GM21528 (cell line): Measurements from ENCODE around the gene MXD4.

Source experiments
- ATAC-seq: cut with Tn5 transposase; IDR thresholded peaks from one replicate; pipeline ENCODE4 v1.9.1; 2021; ENCODE audit warnings: mild to moderate bottlenecking, moderate library complexity; ENCODE audit not compliant: unreplicated experiment, low FRiP score

Gene MXD4

GRCh38 chr4:2253160-2254084, 8.5 kb downstream of the MXD4 start:
- ATAC-seq, result no peak

GRCh38 chr4:2252530-2253091, 9.3 kb downstream of the MXD4 start:
- no peak for ATAC-seq

- no peak for ATAC-seq
Observed at GRCh38 chr4:2251795-2252529, 9.9 kb downstream of the MXD4 start.

- ATAC-seq, result no peak
Observed at GRCh38 chr4:2251073-2251794, 10.7 kb downstream of the MXD4 start.

DNA sequence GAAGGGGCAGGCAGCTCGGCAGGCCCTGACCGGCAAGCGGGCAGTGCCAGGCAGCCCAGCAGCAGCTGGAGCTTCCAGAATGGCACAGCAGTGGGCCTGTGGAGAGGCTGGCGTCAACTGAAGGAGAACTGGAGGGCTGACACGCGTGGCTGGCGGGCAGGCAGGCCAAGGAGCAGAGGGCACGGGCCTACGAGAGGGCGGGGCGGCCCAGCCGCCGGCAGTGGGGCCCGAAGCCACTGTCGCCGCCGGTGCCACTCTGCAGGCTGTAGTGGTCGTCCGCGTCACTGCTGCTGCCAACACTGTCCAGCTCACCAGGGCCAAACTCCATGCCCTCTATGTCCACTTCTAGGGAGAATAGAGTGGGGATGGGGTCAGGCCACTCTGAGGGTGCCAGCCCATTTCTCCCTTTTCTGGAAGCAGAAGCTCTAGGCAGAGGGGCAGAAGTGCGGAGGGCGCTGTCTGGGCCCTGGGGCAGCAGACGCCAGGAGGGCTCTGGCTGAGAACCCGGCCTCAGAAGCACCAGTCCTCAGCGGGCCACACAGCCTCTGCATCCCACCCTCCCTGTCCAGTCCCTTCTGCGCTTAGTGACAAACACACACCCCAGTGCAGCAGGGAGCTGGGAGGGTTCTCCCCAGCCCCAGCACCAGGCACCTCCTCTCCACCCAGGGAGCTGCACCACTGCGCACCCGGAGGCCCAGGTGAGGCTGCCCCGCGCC, 11.4 kb downstream of the MXD4 start:
- ATAC-seq, result no peak

DNA sequence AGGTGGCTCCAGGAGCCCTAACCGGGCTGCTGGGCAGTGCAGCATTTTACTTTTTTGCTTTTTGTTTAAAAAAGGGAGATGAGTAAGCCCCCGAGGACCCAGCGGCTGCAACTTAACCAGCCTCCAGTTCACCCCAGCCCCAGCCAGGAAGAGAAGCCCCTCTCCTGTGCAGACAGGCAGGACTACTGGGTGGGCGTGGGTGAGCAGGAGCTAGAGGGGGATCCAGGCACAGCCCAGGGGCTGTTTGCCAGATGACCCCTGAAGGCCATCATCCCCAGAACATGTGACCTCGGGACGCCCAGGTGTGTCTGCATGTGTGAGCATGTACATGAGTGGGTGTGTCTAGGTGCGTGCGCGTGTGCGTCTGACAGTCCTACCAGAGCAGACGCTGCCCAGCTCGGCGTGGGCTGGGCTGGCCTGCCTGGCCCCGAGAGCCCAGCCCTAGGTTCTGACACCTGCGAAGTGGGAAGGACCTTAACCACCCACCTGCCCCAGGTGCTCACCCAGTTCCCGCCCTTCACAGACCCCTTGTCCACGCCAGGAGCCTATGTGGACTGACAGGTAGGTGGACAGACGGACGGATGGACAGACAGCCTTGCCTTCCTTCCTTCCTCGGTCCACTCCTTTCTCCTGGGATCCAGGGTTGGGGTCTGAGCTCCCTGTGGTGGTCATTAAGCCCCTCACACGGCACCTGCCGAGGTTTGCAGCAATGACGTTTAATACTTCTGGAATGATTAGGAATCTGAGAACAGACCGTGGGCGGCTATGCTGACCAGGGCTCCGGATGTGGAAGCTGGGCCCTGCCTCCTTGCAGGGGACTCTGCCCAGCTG, 12.2 kb downstream of the MXD4 start:
- no peak for ATAC-seq

GRCh38 chr4:2248821-2249261, 13.1 kb downstream of the MXD4 start:
- ATAC-seq, result no peak

DNA sequence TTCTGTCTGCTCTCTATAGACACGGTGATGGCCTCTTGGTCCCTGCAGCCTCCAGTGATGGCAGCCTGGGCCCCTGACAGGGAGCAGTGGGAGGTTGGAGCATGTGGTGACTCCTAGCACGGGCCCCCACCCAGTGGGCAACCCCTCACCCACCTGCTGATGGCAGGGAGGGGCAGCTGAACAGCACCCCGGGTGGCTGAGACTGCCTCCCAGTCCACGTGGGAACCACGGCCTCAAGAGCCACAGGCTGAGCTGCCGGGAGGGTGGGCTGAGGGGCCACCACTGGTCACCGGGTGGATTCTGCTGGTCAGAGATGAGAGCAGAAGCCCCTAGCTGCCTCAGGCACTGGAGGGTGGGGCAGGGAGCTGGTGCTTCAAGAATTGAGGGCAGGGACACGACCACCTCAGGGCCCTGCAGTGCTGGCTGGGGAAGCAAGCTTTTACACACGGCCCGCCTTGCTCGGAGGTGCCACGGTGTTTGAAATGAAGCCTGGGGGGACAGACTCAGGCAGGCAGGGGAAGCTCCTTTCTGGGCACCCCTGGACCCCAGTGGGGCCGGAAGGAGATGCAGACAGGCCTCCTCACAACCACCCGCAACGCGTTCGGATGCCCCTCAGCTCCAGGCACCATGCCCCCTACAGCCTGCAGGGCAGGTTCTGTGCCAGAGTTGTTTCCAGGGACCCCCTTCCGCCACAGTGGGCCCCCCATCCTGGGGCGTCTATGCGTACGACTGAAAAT, 13.7 kb downstream of the MXD4 start:
- ATAC-seq, result no peak

DNA sequence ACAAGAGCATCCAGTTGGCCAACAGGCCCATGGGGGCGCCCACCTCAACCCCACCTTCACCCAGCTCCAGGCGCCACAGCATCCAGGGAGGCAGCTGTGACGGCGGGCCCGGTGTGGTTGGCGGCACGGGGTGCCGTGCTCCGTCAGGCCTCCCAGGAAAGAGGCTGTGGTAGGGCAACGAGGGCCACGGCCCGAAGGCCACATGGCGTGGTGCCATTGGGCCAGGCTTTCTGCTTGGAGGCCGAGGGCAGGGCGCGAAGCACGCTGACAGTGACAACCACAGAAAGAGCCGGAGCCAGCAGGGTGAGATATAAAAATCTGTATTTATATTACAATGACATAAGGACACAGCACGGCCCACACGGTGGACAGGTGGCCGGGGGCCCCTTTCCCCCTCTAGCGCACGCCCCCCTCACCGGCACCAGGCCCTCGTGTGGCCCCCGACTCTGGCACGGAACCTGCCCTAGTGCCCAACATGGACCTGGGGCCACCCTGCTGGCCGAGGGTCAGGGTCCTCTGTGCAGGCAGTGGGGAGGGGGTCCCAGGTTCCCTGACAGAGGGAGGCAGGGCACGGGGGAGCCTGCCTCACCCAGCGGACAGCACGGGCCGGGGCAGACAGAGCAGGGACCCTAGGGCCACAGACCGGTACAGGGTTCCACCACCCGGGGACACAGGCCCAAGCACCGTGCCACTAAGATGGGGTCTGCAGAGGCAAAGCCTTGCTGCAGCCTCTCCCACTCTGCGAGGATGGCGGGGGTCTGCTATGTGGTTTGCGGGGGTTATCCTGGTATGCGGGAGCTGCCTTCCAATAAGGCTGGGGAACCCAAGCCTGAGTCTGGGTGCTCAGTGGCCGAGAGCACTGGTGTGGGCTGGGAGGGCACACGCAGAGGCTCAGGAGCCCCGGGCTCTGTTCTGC, 14.5 kb downstream of the MXD4 start:
- no peak for ATAC-seq

DNA sequence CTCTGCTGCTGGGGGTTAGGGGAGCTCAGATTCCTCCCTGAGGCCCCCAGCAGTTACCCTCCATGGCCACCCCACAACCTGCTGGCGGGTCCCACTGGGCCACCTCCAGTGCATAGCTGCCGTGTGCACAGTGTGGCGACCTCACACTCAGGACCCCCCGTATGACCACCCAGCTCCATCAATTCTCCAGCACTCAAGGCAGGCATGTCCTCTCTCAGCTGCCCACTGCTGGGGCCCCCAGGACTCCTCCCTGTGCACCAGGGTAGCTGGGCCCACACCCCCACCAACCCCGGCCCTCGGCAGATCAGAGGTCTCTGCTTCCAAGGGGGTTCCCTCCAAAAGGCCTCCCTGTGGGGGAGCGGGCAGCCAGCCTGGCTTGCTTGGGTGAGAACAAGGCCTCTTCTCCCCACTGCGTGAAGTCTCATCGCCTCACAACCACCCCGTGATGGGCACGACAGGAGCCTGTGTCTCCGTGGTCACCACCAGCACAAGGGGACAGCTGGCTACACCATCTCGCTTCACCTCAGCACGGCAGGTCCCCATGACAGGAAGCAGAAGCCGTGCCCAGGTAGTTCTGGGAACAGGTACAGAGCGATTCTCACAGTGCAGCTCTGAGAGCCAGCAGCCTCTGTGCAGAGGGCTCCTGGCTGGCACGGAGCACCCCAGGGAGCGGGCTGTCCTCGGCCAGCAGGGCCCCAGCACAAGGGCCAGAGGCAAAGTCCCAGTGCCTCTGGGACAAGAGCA, 15.4 kb downstream of the MXD4 start:
- no peak for ATAC-seq

- no peak for ATAC-seq
Observed at GRCh38 chr4:2245787-2246275, 16.1 kb downstream of the MXD4 start.

DNA sequence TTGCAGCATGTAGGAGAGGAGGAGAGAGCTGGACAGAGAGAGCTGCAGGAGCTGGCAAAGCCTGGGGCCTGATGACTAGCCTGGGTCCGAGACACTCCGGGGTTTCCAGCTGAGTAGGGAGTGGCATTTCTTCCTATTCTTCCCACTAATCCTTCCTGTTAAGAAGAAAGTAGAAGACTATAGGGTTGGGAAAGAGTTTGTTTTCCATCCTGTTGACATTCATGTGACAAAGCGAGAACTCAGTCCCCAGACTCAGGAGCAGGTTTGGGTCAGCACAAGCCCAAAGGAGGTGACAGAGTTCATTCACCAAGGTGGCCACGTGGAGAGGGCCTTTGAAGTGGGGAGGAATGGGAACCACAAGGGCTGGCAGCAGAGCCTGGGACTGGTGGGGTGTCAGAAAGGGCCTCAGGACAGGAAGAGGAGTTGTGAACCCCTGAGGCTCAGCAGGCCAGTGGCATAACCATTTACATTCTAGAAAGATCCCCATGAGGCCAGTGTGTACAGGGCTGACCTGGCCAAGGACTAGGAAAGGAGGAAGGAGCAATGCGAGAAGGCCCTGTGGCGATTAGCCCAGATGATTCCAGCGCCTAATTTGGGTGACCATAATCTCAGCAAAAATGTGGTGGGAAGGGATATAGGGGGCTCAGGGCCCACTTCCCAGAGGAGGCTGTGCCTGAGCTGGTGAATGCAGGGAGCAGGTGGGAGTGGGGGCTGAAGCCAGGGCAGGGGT, 16.7 kb downstream of the MXD4 start:
- no peak for ATAC-seq

- ATAC-seq, result no peak
Observed at GRCh38 chr4:2243681-2244380, 18.1 kb downstream of the MXD4 start.

DNA sequence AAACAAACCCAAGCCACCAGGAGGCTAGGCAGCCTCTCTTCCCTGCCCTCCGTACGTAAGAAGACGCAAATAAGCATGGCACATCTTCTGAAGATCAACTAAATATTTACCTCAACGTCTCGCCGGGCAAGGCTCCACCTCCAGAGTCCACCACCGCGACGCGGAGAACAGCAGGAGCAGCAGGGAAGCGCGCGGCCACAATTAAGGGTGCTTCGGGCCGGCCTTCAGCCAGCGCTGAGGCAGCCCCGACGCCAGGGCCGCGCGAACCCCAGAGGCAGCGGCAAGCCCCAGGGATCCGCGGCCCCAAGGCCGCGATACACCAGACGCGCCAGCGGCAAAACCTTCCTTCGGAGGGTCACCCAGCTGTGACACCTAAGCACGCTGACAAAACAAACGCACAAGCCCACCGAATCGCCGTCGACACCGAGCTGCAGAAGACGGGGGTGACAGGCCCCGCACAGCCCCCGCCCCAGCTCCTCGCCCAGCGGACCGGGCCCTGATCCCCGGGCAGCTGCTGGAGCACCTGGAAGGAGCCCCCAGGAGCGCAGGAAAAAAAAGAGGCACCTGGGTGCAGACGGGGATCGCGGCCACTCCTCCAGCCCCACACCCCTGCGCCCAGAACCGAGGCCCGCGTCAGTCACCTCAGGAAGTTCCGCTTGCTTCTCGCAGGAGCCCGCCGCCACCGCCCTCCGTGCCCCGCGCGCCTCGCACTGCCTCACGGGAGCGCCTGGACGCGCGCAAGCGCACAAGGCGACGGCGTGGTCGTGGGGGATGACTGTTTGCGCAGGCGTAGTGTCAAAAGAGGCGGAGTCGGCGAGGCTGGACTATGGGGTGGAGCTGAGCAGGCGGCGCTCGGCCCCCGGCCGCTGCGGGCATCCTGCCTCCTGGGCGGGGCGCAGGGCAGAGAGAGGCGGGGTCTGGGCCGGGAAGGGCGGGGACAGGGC, 20.2 kb downstream of the MXD4 start, which contains the start of the genes HAUS3 and POLN:
Gene HAUS3, minus strand, starts transcription at position 712 of the 944 bp plus-strand sequence. CDS start 1,175 bp downstream, outside the sequence.
Gene POLN, minus strand, starts transcription at position 712 of the 944 bp plus-strand sequence. CDS start 12,890 bp downstream, outside the sequence.
- peak; percentile 90 for ATAC-seq
